VCaP (cell line): ENCODE data around the gene SLC8A1.

Experiments
- H3K27ac ChIP-seq: fragments of 450-650 bp; 2 replicates; pipeline ENCODE4 v1.5.1; 2017
- CTCF ChIP-seq: fragments of 450-650 bp; conservative IDR thresholded peaks from 2 replicates; pipeline ENCODE4 v1.5.1; 2017; ENCODE audit warnings: mild to moderate bottlenecking, moderate library complexity

Gene SLC8A1

GRCh38 chr2:40474306-40474705 is 22.4 kb upstream of the SLC8A1 start:
- TF ChIP-seq CTCF, result no peak
- H3K27ac ChIP-seq, result no peak overlapping the region

- no peak for TF ChIP-seq CTCF
- no peak overlapping the region for H3K27ac ChIP-seq
Observed at GRCh38 chr2:40471866-40472265, 20.0 kb upstream of the SLC8A1 start.

DNA sequence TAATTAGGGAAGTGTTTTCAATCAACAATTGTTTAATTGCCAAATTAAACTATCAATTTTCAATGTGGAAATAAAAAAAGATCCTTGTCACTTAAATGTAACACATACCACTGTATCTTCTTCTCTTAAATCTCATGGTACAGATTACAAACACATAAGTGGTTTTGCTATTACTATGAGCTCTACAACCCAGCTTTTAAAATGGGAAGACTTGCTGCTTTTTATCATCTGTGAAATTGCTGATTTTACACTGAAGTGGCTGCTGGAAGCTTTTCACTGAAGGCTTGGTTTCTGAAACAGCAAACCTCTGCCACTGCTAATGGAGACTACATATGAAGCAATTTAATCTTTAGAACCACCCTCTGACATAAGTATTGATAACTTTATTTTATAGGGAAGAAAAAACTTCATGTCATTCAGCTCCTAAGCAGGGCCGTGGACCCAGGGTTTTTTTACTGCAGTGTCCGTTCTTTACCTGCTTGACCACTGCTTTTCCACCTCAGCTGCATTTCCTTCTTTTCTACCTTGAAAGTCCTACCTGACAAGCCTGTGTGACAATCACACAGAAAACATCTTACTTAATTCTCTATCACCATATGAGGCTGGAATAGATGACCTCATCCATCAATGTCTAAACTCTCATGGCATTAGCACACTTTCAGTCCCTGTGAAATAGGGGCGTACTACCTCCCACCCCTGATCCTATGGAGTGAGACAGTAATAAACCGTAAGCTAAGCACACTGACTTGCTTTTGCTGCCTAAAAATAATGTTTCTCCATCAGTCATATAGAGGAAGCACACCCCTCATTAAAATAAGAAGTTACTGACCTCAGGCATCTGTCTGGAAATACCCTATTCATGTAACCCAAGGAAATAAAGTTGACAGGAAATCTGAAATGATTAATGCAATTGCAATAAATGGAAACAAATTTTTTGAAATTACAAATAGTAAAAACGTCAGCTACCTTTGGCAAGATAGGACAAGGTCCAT is 19.2 kb upstream of the SLC8A1 start:
- no peak overlapping the region for H3K27ac ChIP-seq

GRCh38 chr2:40466935-40467572 is 15.2 kb upstream of the SLC8A1 start:
- no peak overlapping the region for H3K27ac ChIP-seq
- no peak for TF ChIP-seq CTCF

More for the DNA sequence above, 19.2 kb upstream of the SLC8A1 start:
- TF ChIP-seq CTCF, result no peak

- no peak overlapping the region for H3K27ac ChIP-seq
- no peak for TF ChIP-seq CTCF
Observed at GRCh38 chr2:40466332-40466906, 14.5 kb upstream of the SLC8A1 start.

DNA sequence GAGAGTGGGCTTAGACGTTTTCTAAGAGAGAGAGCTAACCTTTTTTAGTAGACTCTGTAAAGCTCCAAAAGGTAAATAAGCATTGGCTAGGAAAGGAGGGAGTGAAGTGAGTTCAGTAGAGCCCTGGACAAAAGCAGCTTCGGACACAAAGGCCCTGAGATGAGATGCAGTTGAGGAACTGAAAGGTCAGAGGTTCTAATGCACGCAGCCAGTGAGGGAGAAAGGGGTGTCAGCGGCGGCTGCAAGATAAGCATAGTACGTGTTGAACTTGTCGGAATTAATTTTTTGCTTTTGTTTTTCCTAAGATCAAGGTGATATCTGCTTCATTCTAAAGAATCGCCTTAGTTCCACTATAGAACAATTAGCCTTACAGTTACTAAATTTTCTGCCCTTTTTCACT is 11.2 kb upstream of the SLC8A1 start:
- no peak for TF ChIP-seq CTCF
- H3K27ac ChIP-seq, result no peak overlapping the region

DNA sequence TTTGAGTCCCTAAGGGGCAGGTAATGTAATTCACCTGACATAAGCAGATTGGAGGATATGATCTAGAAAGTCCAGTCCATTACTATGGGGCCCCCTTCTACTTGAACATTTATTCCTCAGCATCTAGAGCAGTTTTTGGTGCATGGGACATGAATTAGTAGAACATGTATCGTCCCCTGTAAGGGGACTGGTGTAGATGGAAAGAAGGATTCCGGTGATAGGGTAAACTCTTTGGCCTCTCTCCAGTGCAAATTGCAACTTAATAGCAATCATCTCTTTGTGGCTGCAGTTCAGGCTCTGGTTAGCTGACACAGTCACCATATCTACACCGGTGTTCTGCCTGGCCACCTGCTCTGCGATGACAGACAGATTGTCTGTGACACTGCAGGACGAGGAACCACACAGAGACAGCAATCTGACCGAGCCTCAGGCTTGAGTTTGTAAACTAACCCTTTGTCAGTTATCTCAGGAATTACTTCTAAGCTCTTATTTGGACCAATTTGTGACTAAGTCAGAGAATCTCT is 6.4 kb upstream of the SLC8A1 start:
- no peak overlapping the region for H3K27ac ChIP-seq
- TF ChIP-seq CTCF, result no peak
